BLaER1 (cell line): ENCODE data around the gene KCNK3.

Source experiments
- H3K27ac ChIP-seq: shearing (Covaris generic); formaldehyde crosslinking; 2 replicates; pipeline ENCODE4 v1.8.1; 2022
- H3K27me3 ChIP-seq: shearing (Covaris generic); formaldehyde crosslinking; 2 replicates; pipeline ENCODE4 v1.8.1; 2022
- H3K36me3 ChIP-seq: shearing (Covaris generic); formaldehyde crosslinking; 2 replicates; pipeline ENCODE4 v1.8.1; 2022
- H3K4me1 ChIP-seq: shearing (Covaris generic); formaldehyde crosslinking; 2 replicates; pipeline ENCODE4 v1.8.1; 2022
- H3K4me2 ChIP-seq: shearing (Covaris generic); formaldehyde crosslinking; 2 replicates; pipeline ENCODE4 v1.8.1; 2022
- H3K4me3 ChIP-seq: shearing (Covaris generic); formaldehyde crosslinking; 2 replicates; pipeline ENCODE4 v1.8.1; 2022
- H3K9ac ChIP-seq: shearing (Covaris generic); formaldehyde crosslinking; 2 replicates; pipeline ENCODE4 v1.8.1; 2022
- H3K9me3 ChIP-seq: shearing (Covaris generic); formaldehyde crosslinking; 2 replicates; pipeline ENCODE4 v1.8.1; 2022
- H4K20me1 ChIP-seq: shearing (Covaris generic); formaldehyde crosslinking; 2 replicates; pipeline ENCODE4 v1.8.1; 2022
- Cebpa-rat ChIP-seq: shearing (Covaris generic); IDR thresholded peaks from 2 replicates; pipeline ENCODE4 v1.8.1; 2022

KCNK3 gene

GRCh38 chr2:26672818-26673393, 19.6 kb upstream of the KCNK3 start:
- no peaks in the 10 kb centered on the region for H3K27me3 ChIP-seq
- no peak for TF ChIP-seq Cebpa-rat
- H3K4me1 ChIP-seq: peaks cover 12% of the 10 kb centered on the region; the same call in 1 of the 2 replicates
- H3K9ac ChIP-seq: no peak overlapping the region
- no peak overlapping the region for H3K4me3 ChIP-seq
- H3K4me2 ChIP-seq: no peak overlapping the region
- H3K27ac ChIP-seq: no peak overlapping the region
- no peaks in the 10 kb centered on the region for H4K20me1 ChIP-seq
- peaks cover 9% of the 10 kb centered on the region for H3K9me3 ChIP-seq
- H3K36me3 ChIP-seq: no peaks in the 10 kb centered on the region

DNA sequence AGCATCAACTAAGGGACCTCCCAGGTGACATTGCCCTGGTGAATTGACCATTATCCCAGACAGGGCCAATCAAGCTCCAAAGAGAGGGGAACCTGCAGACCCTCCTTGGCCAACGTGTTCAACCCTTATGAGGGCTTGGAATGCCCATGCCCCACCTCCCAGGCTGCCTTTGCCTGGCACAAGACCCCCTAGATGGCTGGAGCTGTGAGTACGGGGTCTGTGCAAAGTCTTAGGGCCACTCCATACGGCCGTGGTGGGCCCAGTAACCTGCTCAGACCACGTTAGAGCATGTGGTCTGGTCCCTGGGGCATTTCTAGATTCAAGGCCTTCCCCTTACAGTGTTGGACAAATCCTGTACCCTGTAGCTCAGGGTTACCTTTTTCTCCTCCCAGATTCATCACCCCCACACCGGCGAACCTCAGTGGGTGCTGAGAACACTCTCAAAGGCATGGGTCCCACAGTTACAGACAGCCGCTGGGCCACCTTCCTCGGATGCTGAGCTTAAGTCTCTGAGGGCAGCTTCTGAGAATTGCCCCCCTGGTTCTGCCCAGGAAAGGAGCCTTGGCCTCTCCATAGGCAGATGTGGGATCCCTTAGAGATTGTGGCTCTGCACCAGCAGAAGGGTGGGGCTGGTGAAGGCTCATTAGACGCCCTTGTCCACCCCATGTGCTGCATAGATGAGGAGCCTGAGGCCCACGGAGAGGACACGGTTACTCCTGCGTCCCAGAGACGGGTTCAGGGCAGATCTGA, 18.3 kb upstream of the KCNK3 start:
- peaks cover 12% of the 10 kb centered on the region for H3K9me3 ChIP-seq
- no peaks in the 10 kb centered on the region for H4K20me1 ChIP-seq
- no peaks in the 10 kb centered on the region for H3K27me3 ChIP-seq
- H3K4me2 ChIP-seq: no peak overlapping the region
- H3K27ac ChIP-seq: no peak overlapping the region
- H3K4me3 ChIP-seq: no peak overlapping the region
- H3K36me3 ChIP-seq: no peaks in the 10 kb centered on the region
- H3K9ac ChIP-seq: no peak overlapping the region
- peaks cover 7% of the 10 kb centered on the region; the same call in 1 of the 2 replicates for H3K4me1 ChIP-seq
- TF ChIP-seq Cebpa-rat: no peak

DNA sequence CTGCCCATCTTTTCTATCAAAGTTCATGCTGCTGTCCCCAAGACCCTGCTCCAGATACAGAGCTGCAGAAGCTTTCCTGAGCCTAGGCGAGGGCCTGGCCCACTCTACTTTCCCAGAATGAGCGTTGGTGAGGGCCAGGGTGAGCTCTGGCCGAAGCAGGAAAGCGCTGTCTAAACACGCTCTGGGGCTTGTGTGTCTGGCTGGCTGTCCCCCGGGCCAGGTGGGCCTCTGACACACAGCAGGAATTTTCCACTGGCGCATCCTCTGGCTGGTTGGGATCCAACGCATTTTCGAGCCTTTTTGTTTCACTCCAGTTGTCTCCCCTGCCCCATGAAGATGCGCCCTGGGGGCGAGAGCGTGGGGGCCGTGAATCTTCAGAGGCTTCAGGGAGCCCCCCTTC, 17.8 kb upstream of the KCNK3 start:
- no peaks in the 10 kb centered on the region for H3K36me3 ChIP-seq
- no peak for TF ChIP-seq Cebpa-rat
- no peak overlapping the region for H3K4me3 ChIP-seq
- H4K20me1 ChIP-seq: no peaks in the 10 kb centered on the region
- H3K4me2 ChIP-seq: no peak overlapping the region
- peaks cover 7% of the 10 kb centered on the region; the same call in 1 of the 2 replicates for H3K4me1 ChIP-seq
- H3K27ac ChIP-seq: no peak overlapping the region
- peaks cover 12% of the 10 kb centered on the region for H3K9me3 ChIP-seq
- no peaks in the 10 kb centered on the region for H3K27me3 ChIP-seq
- H3K9ac ChIP-seq: no peak overlapping the region

- Histone ChIP-seq H3K4me3 (no peak overlapping the region), H3K4me1 (no peaks in the 10 kb centered on the region), H4K20me1 (no peaks in the 10 kb centered on the region), H3K27ac (no peak overlapping the region), H3K4me2 (no peak overlapping the region), H3K27me3 (no peaks in the 10 kb centered on the region), H3K36me3 (no peaks in the 10 kb centered on the region), H3K9me3 (peaks cover 12% of the 10 kb centered on the region), H3K9ac (no peak overlapping the region)
- TF ChIP-seq Cebpa-rat: no peak
Observed at GRCh38 chr2:26675651-26676255, 16.8 kb upstream of the KCNK3 start.

GRCh38 chr2:26678035-26678434, 14.5 kb upstream of the KCNK3 start:
- no peak for TF ChIP-seq Cebpa-rat
- Histone ChIP-seq H4K20me1 (no peaks in the 10 kb centered on the region), H3K36me3 (no peaks in the 10 kb centered on the region), H3K4me3 (no peak overlapping the region), H3K9me3 (peaks cover 12% of the 10 kb centered on the region), H3K27me3 (no peaks in the 10 kb centered on the region), H3K27ac (no peak overlapping the region), H3K4me1 (peaks cover 14% of the 10 kb centered on the region), H3K9ac (no peak overlapping the region), H3K4me2 (no peak overlapping the region)

DNA sequence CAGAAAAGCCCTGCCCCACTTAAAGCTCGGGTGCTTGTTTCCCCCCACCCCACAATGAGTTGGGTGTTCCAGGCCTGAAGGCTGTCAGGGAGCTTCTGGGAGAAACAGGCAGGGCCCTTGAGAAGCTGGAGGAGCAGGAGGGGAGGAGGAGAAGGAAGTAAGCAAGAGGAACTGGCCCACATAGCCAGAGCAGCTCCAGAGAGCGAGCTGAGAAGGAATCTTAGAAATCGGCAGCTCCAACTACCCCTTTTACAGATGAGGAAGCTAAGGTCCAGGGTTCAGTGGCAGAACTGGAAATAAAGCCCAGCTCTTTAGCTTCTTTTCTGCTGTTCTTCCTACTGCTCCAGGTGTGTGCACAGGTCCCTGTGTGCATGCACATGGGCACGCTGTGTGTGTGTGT, 12.7 kb upstream of the KCNK3 start:
- Histone ChIP-seq H3K4me2 (no peak overlapping the region), H3K4me3 (no peak overlapping the region), H3K9ac (no peak overlapping the region), H3K9me3 (peaks cover 12% of the 10 kb centered on the region), H3K27me3 (no peaks in the 10 kb centered on the region), H3K27ac (no peak overlapping the region), H3K36me3 (no peaks in the 10 kb centered on the region), H3K4me1 (peaks cover 21% of the 10 kb centered on the region), H4K20me1 (no peaks in the 10 kb centered on the region)
- TF ChIP-seq Cebpa-rat: no peak

DNA sequence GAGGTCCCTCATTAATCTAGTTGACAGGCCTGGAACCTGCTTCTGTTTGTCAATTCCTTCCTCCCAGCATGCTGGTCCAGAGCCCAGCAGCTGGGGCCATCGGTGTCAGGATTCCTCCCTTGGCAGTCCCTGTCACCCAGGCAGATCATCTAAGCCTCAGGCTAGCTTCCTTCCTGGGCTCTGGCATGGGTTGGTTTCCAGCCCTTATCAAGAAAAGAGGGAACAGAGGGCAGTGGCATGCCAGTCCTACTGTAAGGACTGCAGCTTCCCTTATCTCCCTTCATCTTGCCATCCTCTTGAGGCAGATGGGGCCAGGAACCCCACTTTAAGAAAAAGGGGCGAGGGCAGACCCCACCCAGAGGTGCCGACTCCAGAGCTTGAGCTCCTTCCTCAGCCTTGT, 10.9 kb upstream of the KCNK3 start:
- H3K27me3 ChIP-seq: no peaks in the 10 kb centered on the region
- H3K27ac ChIP-seq: no peak overlapping the region
- no peak overlapping the region for H3K9ac ChIP-seq
- peak overlapping the region; percentile 65; the same call in 1 of the 2 replicates for H3K4me2 ChIP-seq
- peaks cover 12% of the 10 kb centered on the region for H3K9me3 ChIP-seq
- H3K36me3 ChIP-seq: no peaks in the 10 kb centered on the region
- H3K4me1 ChIP-seq: peaks cover 32% of the 10 kb centered on the region
- H4K20me1 ChIP-seq: no peaks in the 10 kb centered on the region
- no peak for TF ChIP-seq Cebpa-rat
- H3K4me3 ChIP-seq: no peak overlapping the region

DNA sequence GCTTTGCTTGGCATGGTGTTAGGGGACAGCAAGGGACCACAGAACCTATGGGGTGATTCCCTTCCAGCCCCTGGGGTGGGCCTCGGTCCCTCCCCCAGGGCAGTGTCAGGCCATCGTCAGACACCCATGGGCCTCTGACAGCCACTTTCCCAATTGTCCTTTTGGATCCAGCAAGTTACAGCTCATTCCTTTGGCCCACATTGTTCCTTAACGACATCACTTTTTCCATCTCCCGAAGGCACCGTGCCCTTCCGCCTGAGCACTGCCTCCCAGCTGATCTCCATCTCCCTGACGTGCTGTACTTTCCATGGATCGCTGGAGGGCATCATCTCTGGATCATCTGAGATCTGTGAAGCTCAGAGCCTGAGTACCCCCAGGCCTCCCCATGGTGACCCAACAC, 10.4 kb upstream of the KCNK3 start:
- Histone ChIP-seq H3K9ac (no peak overlapping the region), H3K4me1 (peaks cover 37% of the 10 kb centered on the region), H3K27ac (no peak overlapping the region), H3K27me3 (no peaks in the 10 kb centered on the region), H3K4me2 (peak overlapping the region; percentile 65), H3K36me3 (no peaks in the 10 kb centered on the region), H3K9me3 (peaks cover 11% of the 10 kb centered on the region), H3K4me3 (no peak overlapping the region), H4K20me1 (no peaks in the 10 kb centered on the region)
- no peak for TF ChIP-seq Cebpa-rat

GRCh38 chr2:26683583-26683982, 8.9 kb upstream of the KCNK3 start:
- no peak overlapping the region for H3K27ac ChIP-seq
- H3K4me2 ChIP-seq: peak overlapping the region; percentile 65; the same call in 1 of the 2 replicates
- no peak overlapping the region for H3K4me3 ChIP-seq
- no peaks in the 10 kb centered on the region for H3K27me3 ChIP-seq
- H3K9me3 ChIP-seq: no peaks in the 10 kb centered on the region
- H3K9ac ChIP-seq: no peak overlapping the region
- no peaks in the 10 kb centered on the region for H4K20me1 ChIP-seq
- H3K4me1 ChIP-seq: peaks cover 51% of the 10 kb centered on the region
- no peak for TF ChIP-seq Cebpa-rat
- H3K36me3 ChIP-seq: no peaks in the 10 kb centered on the region

GRCh38 chr2:26685341-26685740, 7.2 kb upstream of the KCNK3 start:
- Histone ChIP-seq H3K9ac (no peak overlapping the region), H3K4me2 (no peak overlapping the region), H3K27ac (no peak overlapping the region), H3K36me3 (no peaks in the 10 kb centered on the region), H4K20me1 (no peaks in the 10 kb centered on the region), H3K27me3 (no peaks in the 10 kb centered on the region), H3K9me3 (no peaks in the 10 kb centered on the region), H3K4me3 (no peak overlapping the region), H3K4me1 (peaks cover 59% of the 10 kb centered on the region)
- TF ChIP-seq Cebpa-rat: no peak
